ENCODE results near the gene PCDHGB3. TPM values are rescaled to one million over a fixed set of nuclear protein-coding genes. Genes with fewer than 3 reads are reported as not detected.
"Not testable (repeated sequence)": the region's sequence is repeated elsewhere in the genome, so short reads cannot be mapped to it uniquely, and the experiment has no call there.

PCDHGB3 gene
- polyA plus RNA-seq, 3 donors: 0.34 to 0.52 (median 0.40) TPM

GRCh38 chr5:141409598-141410306, 39.7 kb downstream of the PCDHGB3 start:
- WGBS, 3 donors: 17 to 27% (median 24%) methylated on average over 64 of the region's 64 CpGs
- H3K27ac ChIP-seq (ENCODE audit: low read depth, low read length): no peak overlapping the region

- 60 to 67% (median 61%) methylated on average over 3 of the region's 3 CpGs for WGBS, 3 donors
Observed at GRCh38 chr5:141411575-141411974, 41.5 kb downstream of the PCDHGB3 start.

GRCh38 chr5:141412854-141413539, 43.0 kb downstream of the PCDHGB3 start, which contains the start of gene PCDHGA10:
Gene PCDHGA10 (plus strand): TSS chr5:141412987. CDS start chr5:141413176, 189 bp downstream.
- WGBS, 3 donors: 15 to 19% (median 15%) methylated on average over 31 of the region's 31 CpGs
- H3K27ac ChIP-seq (ENCODE audit: low read depth, low read length): no peak within 1 kb of the TSS

More at GRCh38 chr5:141411575-141411974, 41.5 kb downstream of the PCDHGB3 start:
- no peak overlapping the region for H3K27ac ChIP-seq (ENCODE audit: low read depth, low read length)

- 15 to 18% (median 16%) methylated on average over 25 of the region's 25 CpGs for WGBS, 3 donors
- no peak overlapping the region for H3K27ac ChIP-seq (ENCODE audit: low read depth, low read length)
Observed at GRCh38 chr5:141413540-141414069, 43.6 kb downstream of the PCDHGB3 start.

- not testable (repeated sequence) for H3K27ac ChIP-seq (ENCODE audit: low read depth, low read length)
- WGBS, 3 donors: 26 to 29% (median 26%) methylated on average over 37 to 46 of the region's 46 CpGs
Observed at GRCh38 chr5:141414548-141415274, 44.7 kb downstream of the PCDHGB3 start.

- H3K27ac ChIP-seq (ENCODE audit: low read depth, low read length): not testable (repeated sequence)
- 21 to 29% (median 23%) methylated on average over 24 of the region's 24 CpGs for WGBS, 3 donors
Observed at GRCh38 chr5:141415275-141415618, 45.2 kb downstream of the PCDHGB3 start.

- not testable (repeated sequence) for H3K27ac ChIP-seq (ENCODE audit: low read depth, low read length)
- WGBS, 3 donors: 6 to 10% (median 7%) methylated on average over 39 to 47 of the region's 47 CpGs
Observed at GRCh38 chr5:141417494-141418172, 47.6 kb downstream of the PCDHGB3 start, which contains the start of gene PCDHGB7. Gene PCDHGB7 (plus strand): TSS chr5:141417677. CDS start chr5:141417860, 183 bp downstream.

GRCh38 chr5:141419074-141419880, 49.2 kb downstream of the PCDHGB3 start:
- H3K27ac ChIP-seq (ENCODE audit: low read depth, low read length): no peak overlapping the region
- 21 to 31% (median 30%) methylated on average over 74 of the region's 74 CpGs for WGBS, 3 donors

GRCh38 chr5:141420855-141421488, 50.9 kb downstream of the PCDHGB3 start, which contains the start of gene PCDHGA11:
Gene PCDHGA11 (plus strand): TSS chr5:141421051. CDS start chr5:141421228, 177 bp downstream.
- 9 to 11% (median 10%) methylated on average over 42 of the region's 42 CpGs for WGBS, 3 donors

GRCh38 chr5:141421489-141421855, 51.4 kb downstream of the PCDHGB3 start:
- WGBS, 3 donors: 8 to 13% (median 13%) methylated on average over 13 of the region's 13 CpGs
- no peak overlapping the region for H3K27ac ChIP-seq (ENCODE audit: low read depth, low read length)

More at GRCh38 chr5:141420855-141421488, 50.9 kb downstream of the PCDHGB3 start, which contains the start of gene PCDHGA11:
- no peak within 1 kb of the TSS for H3K27ac ChIP-seq (ENCODE audit: low read depth, low read length)

Other genes with a start within 250 kb of the PCDHGB3 start
- 1 to 10 TPM in 2 of 3 donors, under 1 TPM in 1; 0.90 to 2.9 (median 1.9) TPM for gene PCDHB4, start 248.4 kb upstream of the PCDHGB3 start, polyA plus RNA-seq
- gene PCDHB5, start 235.0 kb upstream of the PCDHGB3 start, polyA plus RNA-seq: 1 to 10 TPM; 1.3 to 5.8 (median 1.6) TPM
- under 1 TPM in 2 of 3 donors, not detected in 1; 0.33 to 0.46 TPM for gene PCDHB6, start 220.2 kb upstream of the PCDHGB3 start, polyA plus RNA-seq
- gene PCDHB7, start 197.6 kb upstream of the PCDHGB3 start, polyA plus RNA-seq: 1 to 10 TPM in 1 of 3 donors, under 1 TPM in 2; 0.20 to 1.5 (median 0.79) TPM
- 1 to 10 TPM in 1 of 3 donors, under 1 TPM in 1, not detected in 1; 0.42 to 1.2 TPM for gene PCDHB8, start 192.5 kb upstream of the PCDHGB3 start, polyA plus RNA-seq
- gene PCDHB16, start 187.9 kb upstream of the PCDHGB3 start, polyA plus RNA-seq: 1 to 10 TPM in 1 of 3 donors, under 1 TPM in 2; 0.72 to 1.4 (median 0.90) TPM
- gene PCDHB9, start 183.1 kb upstream of the PCDHGB3 start, polyA plus RNA-seq: under 1 TPM; 0.38 to 0.88 (median 0.79) TPM
- 1 to 10 TPM in 1 of 3 donors, under 1 TPM in 2; 0.41 to 1.1 (median 0.67) TPM for gene PCDHB10, start 177.9 kb upstream of the PCDHGB3 start, polyA plus RNA-seq
- 1 to 10 TPM in 2 of 3 donors, under 1 TPM in 1; 0.45 to 1.4 (median 1.0) TPM for gene PCDHB11, start 170.6 kb upstream of the PCDHGB3 start, polyA plus RNA-seq
- 1 to 10 TPM in 2 of 3 donors, under 1 TPM in 1; 0.81 to 1.2 (median 1.2) TPM for gene PCDHB12, start 161.5 kb upstream of the PCDHGB3 start, polyA plus RNA-seq
- gene PCDHB13, start 156.3 kb upstream of the PCDHGB3 start, polyA plus RNA-seq: 1 to 10 TPM in 2 of 3 donors, under 1 TPM in 1; 0.34 to 1.7 (median 1.3) TPM
- 1 to 10 TPM; 1.3 to 2.5 (median 1.4) TPM for gene PCDHB14, start 146.9 kb upstream of the PCDHGB3 start, polyA plus RNA-seq
- gene PCDHB15, start 124.8 kb upstream of the PCDHGB3 start, polyA plus RNA-seq: 1 to 10 TPM in 2 of 3 donors, under 1 TPM in 1; 0.79 to 3.2 (median 2.0) TPM
- under 1 TPM in 1 of 3 donors, not detected in 2; 0.03 TPM for gene SLC25A2, start 66.2 kb upstream of the PCDHGB3 start, polyA plus RNA-seq
- gene TAF7, start 49.5 kb upstream of the PCDHGB3 start, polyA plus RNA-seq: 10 to 100 TPM; 32.2 to 62.0 (median 59.1) TPM
- under 1 TPM in 2 of 3 donors, not detected in 1; 0.10 to 0.25 TPM for gene PCDHGA1, start 39.7 kb upstream of the PCDHGB3 start, polyA plus RNA-seq
- gene PCDHGA2, start 31.5 kb upstream of the PCDHGB3 start, polyA plus RNA-seq: 1 to 10 TPM in 1 of 3 donors, under 1 TPM in 2; 0.56 to 1.3 (median 0.89) TPM
- under 1 TPM; 0.45 to 0.82 (median 0.54) TPM for gene PCDHGA3, start 26.4 kb upstream of the PCDHGB3 start, polyA plus RNA-seq
- gene PCDHGB1, start 20.1 kb upstream of the PCDHGB3 start, polyA plus RNA-seq: under 1 TPM; 0.11 to 0.36 (median 0.30) TPM
- gene PCDHGA4, start 15.2 kb upstream of the PCDHGB3 start, polyA plus RNA-seq: under 1 TPM; 0.34 to 0.98 (median 0.82) TPM
- under 1 TPM; 0.58 to 0.90 (median 0.71) TPM for gene PCDHGB2, start 10.2 kb upstream of the PCDHGB3 start, polyA plus RNA-seq
- gene PCDHGA5, start 6.1 kb upstream of the PCDHGB3 start, polyA plus RNA-seq: under 1 TPM; 0.34 to 0.52 (median 0.43) TPM
- gene PCDHGA6, start 3.6 kb downstream of the PCDHGB3 start, polyA plus RNA-seq: 1 to 10 TPM in 1 of 3 donors, under 1 TPM in 2; 0.45 to 1.3 (median 0.83) TPM
- gene PCDHGA7, start 12.5 kb downstream of the PCDHGB3 start, polyA plus RNA-seq: under 1 TPM; 0.11 to 0.38 (median 0.31) TPM
- gene PCDHGB4, start 17.5 kb downstream of the PCDHGB3 start, polyA plus RNA-seq: 1 to 10 TPM in 1 of 3 donors, under 1 TPM in 2; 0.34 to 1.2 (median 0.60) TPM
- gene PCDHGA8, start 22.4 kb downstream of the PCDHGB3 start, polyA plus RNA-seq: under 1 TPM; 0.07 to 0.45 (median 0.10) TPM
- 1 to 10 TPM in 2 of 3 donors, under 1 TPM in 1; 0.11 to 3.1 (median 2.3) TPM for gene PCDHGB5, start 27.7 kb downstream of the PCDHGB3 start, polyA plus RNA-seq
- under 1 TPM; 0.51 to 0.89 (median 0.67) TPM for gene PCDHGA9, start 32.5 kb downstream of the PCDHGB3 start, polyA plus RNA-seq
- 1 to 10 TPM; 1.0 to 2.4 (median 1.0) TPM for gene PCDHGB6, start 37.8 kb downstream of the PCDHGB3 start, polyA plus RNA-seq
- gene PCDHGA10, start 42.7 kb downstream of the PCDHGB3 start, polyA plus RNA-seq: 1 to 10 TPM in 1 of 3 donors, under 1 TPM in 2; 0.64 to 1.8 (median 0.79) TPM
- gene PCDHGB7, start 47.4 kb downstream of the PCDHGB3 start, polyA plus RNA-seq: 1 to 10 TPM; 2.3 to 4.9 (median 2.6) TPM
- 1 to 10 TPM in 1 of 3 donors, under 1 TPM in 2; 0.32 to 1.1 (median 0.79) TPM for gene PCDHGA11, start 50.8 kb downstream of the PCDHGB3 start, polyA plus RNA-seq
- gene PCDHGA12, start 60.3 kb downstream of the PCDHGB3 start, polyA plus RNA-seq: 1 to 10 TPM in 2 of 3 donors, under 1 TPM in 1; 0.48 to 2.0 (median 1.2) TPM
- 100 to 1,000 TPM in 1 of 3 donors, 10 to 100 TPM in 2; 21.7 to 106 (median 37.2) TPM for gene PCDHGC3, start 105.7 kb downstream of the PCDHGB3 start, polyA plus RNA-seq
- gene PCDHGC4, start 114.8 kb downstream of the PCDHGB3 start, polyA plus RNA-seq: under 1 TPM; 0.05 to 0.34 (median 0.15) TPM
- gene PCDHGC5, start 118.8 kb downstream of the PCDHGB3 start, polyA plus RNA-seq: under 1 TPM; 0.06 to 0.56 (median 0.07) TPM
- gene DIAPH1, start 248.8 kb downstream of the PCDHGB3 start, polyA plus RNA-seq: 10 to 100 TPM; 30.1 to 33.4 (median 31.9) TPM